Testis (tissue), 3 donors: ENCODE measurements around the gene PPP1R26. TPM values are rescaled to one million over a fixed set of nuclear protein-coding genes. Genes with fewer than 3 reads are reported as not detected.

ENCODE experiments used
- DNase-seq: peaks from one replicate; pipeline ENCODE4 v3.0.0-alpha.2; 2019
- H3K27ac ChIP-seq, 2 donors: fragments of 200-600 bp; sonication (generic); one replicate each; pipeline ENCODE4 v1.5.1; 2019
- H3K27me3 ChIP-seq: fragments of 200-600 bp; sonication (generic); one replicate; pipeline ENCODE4 v1.5.1; 2019
- H3K36me3 ChIP-seq: fragments of 200-600 bp; sonication (generic); one replicate; pipeline ENCODE4 v1.5.1; 2017; ENCODE audit warnings: low read depth; ENCODE audit errors: missing control alignments
- H3K4me1 ChIP-seq: fragments of 200-600 bp; sonication (generic); one replicate; pipeline ENCODE4 v1.5.1; 2019
- H3K4me3 ChIP-seq, 2 donors: fragments of 200-600 bp; sonication (generic); one replicate each; pipeline ENCODE4 v1.5.1; 2017 to 2019
- H3K9me3 ChIP-seq: fragments of 200-600 bp; sonication (generic); one replicate; pipeline ENCODE4 v1.5.1; 2017
- CTCF ChIP-seq, 3 experiments: fragments of 450-650 bp in 2 of 3; fragments of 200-600 bp in 1 of 3; sonication (generic) in 1 of 3; IDR thresholded peaks; one replicate each; pipeline ENCODE4 v1.5.1; 2016 to 2019; ENCODE audit warnings: antibody characterized with exemption in 3 of 3, mild to moderate bottlenecking in 2 of 3, moderate library complexity in 1 of 3
- POLR2A ChIP-seq: fragments of 450-650 bp; IDR thresholded peaks from one replicate; pipeline ENCODE4 v1.6.1; 2017; ENCODE audit warnings: antibody characterized with exemption, mild to moderate bottlenecking, moderate library complexity
- WGBS, 2 donors: methylation state at CpG; one replicate each; pipeline ENCODE4 v1.1.5; 2018; 5-methylcytosine and 5-hydroxymethylcytosine counted together
- intact Hi-C: fragments of 100-400 bp; cut with DNase I; formaldehyde crosslinking; loops from one replicate; pipeline ENCODE4 v1.15.1; 2023; ENCODE audit warnings: low total_unique reads
- polyA plus RNA-seq: library from polyadenylated mRNA; stranded (reverse); fragments of 350-450 nt; fragmentation: Illumina TruSeq; extraction: RNeasy Lipid Tissue Mini Kit (QIAGEN cat#74804); gene quantifications from one replicate; pipeline ENCODE4 v1.2.3, GENCODE V29; 2014; ENCODE audit warnings: low read depth, low replicate concordance; ENCODE audit not compliant: insufficient read depth
- total RNA-seq, 2 donors: library from RNA; depleted of rRNA; stranded (reverse); fragments of >200 nt; gene quantifications; one replicate each; pipeline ENCODE4 v1.2.3, GENCODE V29; 2016

The PPP1R26 gene
- total and polyA plus RNA-seq, 3 donors from 2014 or later: 15.6 to 38.8 (median 33.1) TPM

GRCh38 chr9:135504262-135505243 is 25.0 kb downstream of the PPP1R26 start:
- peaks cover 12% of the 10 kb centered on the region for H3K4me1 ChIP-seq
- intact Hi-C loops: no loop called here
- TF ChIP-seq POLR2A (no peak), CTCF (IDR thresholded peaks at IDR 0.05) (peak in 2 of 3 experiments; percentile 52 to 59)
- DNase-seq: peak; percentile 83
- H3K27me3 ChIP-seq: no peaks in the 10 kb centered on the region
- 66 to 70% methylated on average over 4 to 21 of the region's 21 CpGs for WGBS, 2 donors
- H3K9me3 ChIP-seq: no peaks in the 10 kb centered on the region
- H3K36me3 ChIP-seq: no peaks in the 10 kb centered on the region
- no peak overlapping the region for H3K4me3 ChIP-seq
- H3K27ac ChIP-seq: no peak overlapping the region

- no peak for DNase-seq
Observed at GRCh38 chr9:135505406-135506187, 26.0 kb downstream of the PPP1R26 start.

GRCh38 chr9:135506327-135507103 is 26.9 kb downstream of the PPP1R26 start:
- Histone ChIP-seq H3K9me3 (no peaks in the 10 kb centered on the region), H3K36me3 (no peaks in the 10 kb centered on the region), H3K27ac (no peak overlapping the region), H3K4me1 (peaks cover 6% of the 10 kb centered on the region), H3K27me3 (no peaks in the 10 kb centered on the region), H3K4me3 (no peak overlapping the region)
- WGBS, 2 donors: 68 to 78% methylated on average over 6 to 14 of the region's 14 CpGs
- intact Hi-C loops: no loop called here
- no peak for DNase-seq
- TF ChIP-seq CTCF (IDR thresholded peaks at IDR 0.05) (no peak), POLR2A (no peak)

More at GRCh38 chr9:135505406-135506187, 26.0 kb downstream of the PPP1R26 start:
- Histone ChIP-seq H3K36me3 (no peaks in the 10 kb centered on the region), H3K9me3 (no peaks in the 10 kb centered on the region), H3K27me3 (no peaks in the 10 kb centered on the region), H3K27ac (no peak overlapping the region), H3K4me1 (peaks cover 12% of the 10 kb centered on the region), H3K4me3 (no peak overlapping the region)
- intact Hi-C loops: no loop called here
- TF ChIP-seq CTCF (IDR thresholded peaks at IDR 0.05): no peak
- TF ChIP-seq POLR2A: no peak
- WGBS, 2 donors: 85 to 96% methylated on average over 5 to 24 of the region's 24 CpGs

- TF ChIP-seq POLR2A: no peak
- no peak for TF ChIP-seq CTCF (IDR thresholded peaks at IDR 0.05)
- no peaks in the 10 kb centered on the region for H3K9me3 ChIP-seq
- DNase-seq: no peak
- intact Hi-C loops: no loop called here
- 89 to 93% methylated on average over 18 to 23 of the region's 23 CpGs for WGBS, 2 donors
- no peak overlapping the region for H3K27ac ChIP-seq
- H3K4me1 ChIP-seq: no peaks in the 10 kb centered on the region
- no peaks in the 10 kb centered on the region for H3K27me3 ChIP-seq
- H3K4me3 ChIP-seq: no peak overlapping the region
- H3K36me3 ChIP-seq: no peaks in the 10 kb centered on the region
Observed at GRCh38 chr9:135507104-135508035, 27.8 kb downstream of the PPP1R26 start.
